Mesodermal cell (in vitro differentiated cells): ENCODE data around the gene OR5A1.
"Not testable (repeated sequence)": the region's sequence is repeated elsewhere in the genome, so short reads cannot be mapped to it uniquely, and the experiment has no call there.

Experiments used
- H3K27ac ChIP-seq: 2 replicates; pipeline ENCODE4 v1.7.0; 2013; ENCODE audit warnings: mild to moderate bottlenecking, low read depth, low read length, moderate library complexity; ENCODE audit not compliant: severe bottlenecking
- H3K36me3 ChIP-seq: 2 replicates; pipeline ENCODE4 v1.7.1; 2013; ENCODE audit warnings: mild to moderate bottlenecking, low read length, moderate library complexity; ENCODE audit not compliant: control insufficient read depth, insufficient read depth
- H3K4me1 ChIP-seq: one replicate; pipeline ENCODE4 v1.7.1; 2013; ENCODE audit warnings: mild to moderate bottlenecking, low read length; ENCODE audit not compliant: insufficient read depth, control insufficient read depth, poor library complexity, severe bottlenecking
- H3K4me3 ChIP-seq: 2 replicates; pipeline ENCODE4 v1.7.0; 2013; ENCODE audit warnings: low read length, control low read depth, mild to moderate bottlenecking; ENCODE audit not compliant: insufficient read depth, poor library complexity, severe bottlenecking; ENCODE audit errors: extremely low read depth
- H3K9me3 ChIP-seq: 2 replicates; pipeline ENCODE4 v1.7.1; 2013; ENCODE audit warnings: mild to moderate bottlenecking, low read length, moderate library complexity; ENCODE audit not compliant: control insufficient read depth
- WGBS, 2 experiments: methylation state at CpG; one replicate each; pipeline ENCODE4 v1.1.5; 2013; ENCODE audit warnings: missing lambda C conversion rate in 2 of 2; ENCODE audit not compliant: insufficient coverage in 2 of 2; 5-methylcytosine and 5-hydroxymethylcytosine counted together

The OR5A1 gene

DNA sequence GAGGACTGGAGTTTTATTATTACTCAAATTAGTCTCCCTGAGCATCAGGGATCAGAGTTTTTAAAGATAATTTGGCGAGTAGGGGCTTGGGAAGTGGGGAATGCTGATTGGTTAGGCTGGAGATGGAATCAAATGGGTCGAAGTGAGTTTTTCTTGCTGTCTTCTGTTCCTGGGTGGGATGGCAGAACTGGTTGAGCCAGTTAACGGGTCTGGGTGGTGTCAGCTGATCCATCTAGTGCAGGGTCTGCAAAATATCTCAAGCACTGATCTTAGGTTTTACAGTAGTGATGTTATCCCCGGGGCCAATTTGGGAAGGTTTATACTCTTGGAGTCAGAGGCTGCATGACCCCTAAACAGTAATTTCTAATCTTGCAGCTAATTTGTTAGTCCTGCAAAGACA is 11.1 kb upstream of the OR5A1 start:
- no peak overlapping the region for H3K4me3 ChIP-seq
- H3K27ac ChIP-seq = no peak overlapping the region
- no peaks in the 10 kb centered on the region for H3K36me3 ChIP-seq
- peaks cover 10% of the 10 kb centered on the region for H3K4me1 ChIP-seq
- H3K9me3 ChIP-seq = no peaks in the 10 kb centered on the region
- 77 to 94% methylated on average over 2 to 3 of the region's 4 CpGs for WGBS, 2 experiments

DNA sequence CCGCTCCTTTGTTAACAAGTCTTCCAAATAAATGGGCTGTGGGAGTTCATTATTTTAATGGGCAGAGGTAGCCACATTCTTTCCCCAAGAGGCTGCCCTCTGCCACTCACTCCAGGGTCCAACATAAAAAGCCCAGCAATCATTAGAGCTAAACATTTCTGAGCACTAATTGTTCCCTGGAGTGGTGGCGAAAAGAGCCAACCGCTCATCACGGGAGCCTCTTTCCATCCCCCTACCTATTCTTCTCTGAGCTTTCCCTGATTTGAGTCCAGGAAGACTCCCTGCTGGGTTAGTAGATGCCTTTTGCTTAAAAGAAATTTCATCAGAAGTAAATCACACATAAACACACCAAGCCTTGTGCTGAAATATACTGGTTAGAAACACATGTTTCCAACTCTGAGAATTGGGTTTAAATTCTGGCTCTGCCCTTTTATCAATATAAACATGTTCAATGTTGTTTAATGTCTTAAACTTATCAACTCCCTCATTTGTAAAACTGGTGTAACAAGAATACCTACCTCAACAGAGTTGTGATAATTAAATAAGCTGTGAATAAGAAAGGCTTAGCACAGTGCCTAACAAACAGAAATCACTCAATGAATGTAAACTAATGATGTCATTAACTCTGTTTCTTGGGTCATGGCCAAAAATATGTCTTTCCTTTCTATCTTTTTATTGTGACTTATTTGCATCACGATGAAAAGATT is 9.8 kb upstream of the OR5A1 start, which contains the start of gene OR5A2:
Gene OR5A2 (minus strand): TSS at position 53 of the 707 bp plus-strand sequence. CDS start 3,460 bp downstream, outside the sequence.
- no peak within 1 kb of the TSS for H3K4me3 ChIP-seq

DNA sequence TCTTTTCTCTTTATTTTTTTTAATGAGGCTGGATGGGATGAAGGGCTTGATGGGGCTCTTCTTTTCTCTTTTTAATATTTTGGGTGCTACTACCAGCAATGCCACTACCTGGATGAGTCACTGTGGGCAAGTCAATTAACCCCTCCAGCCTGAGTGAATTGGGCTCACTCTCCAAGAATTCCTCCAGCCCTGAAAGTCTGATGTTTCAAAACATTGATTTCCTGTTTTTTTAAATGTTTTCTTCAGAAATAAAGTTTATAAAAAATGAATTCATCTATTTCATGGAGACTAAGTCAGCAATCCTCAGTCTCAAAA is 9.2 kb upstream of the OR5A1 start:
- peaks cover 10% of the 10 kb centered on the region for H3K4me1 ChIP-seq
- H3K27ac ChIP-seq = no peak overlapping the region

More for the DNA sequence above, 9.8 kb upstream of the OR5A1 start, which contains the start of gene OR5A2:
- Histone ChIP-seq H3K36me3 (no peaks in the 10 kb centered on the region), H3K4me1 (peaks cover 10% of the 10 kb centered on the region), H3K9me3 (no peaks in the 10 kb centered on the region), H3K27ac (no peak within 1 kb of the TSS)
- 24% methylated on average over 4 of the region's 5 CpGs; no CpG with 5 or more reads in 1 of the 2 experiments for WGBS, 2 experiments

DNA sequence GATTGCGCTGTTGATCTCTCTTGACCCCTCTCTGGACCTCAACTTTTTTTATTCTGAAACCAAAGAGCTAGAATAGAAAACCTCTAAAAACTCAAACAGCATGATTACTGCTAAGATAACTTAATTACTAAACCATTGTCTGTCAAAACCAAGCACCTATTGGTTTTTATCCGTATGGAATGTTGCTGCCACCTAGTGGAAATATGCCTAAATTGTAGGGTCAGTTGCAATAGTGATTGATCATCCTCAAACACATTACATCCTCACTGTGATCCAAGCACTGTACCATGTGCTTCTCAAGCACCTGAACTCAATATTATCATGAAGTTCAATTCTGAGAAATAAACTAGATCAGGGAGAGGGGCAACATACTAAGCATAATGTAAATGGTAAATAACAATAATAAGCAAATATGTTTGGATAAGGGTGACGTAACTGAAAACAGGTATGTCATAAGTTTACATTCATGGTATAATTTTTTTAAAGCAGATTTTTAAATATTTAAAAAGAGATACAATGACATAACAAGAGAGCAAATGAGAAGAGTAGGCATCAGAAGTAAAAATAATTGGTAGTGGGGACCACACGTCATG is 6.2 kb upstream of the OR5A1 start:
- H3K36me3 ChIP-seq = no peaks in the 10 kb centered on the region
- H3K9me3 ChIP-seq = no peaks in the 10 kb centered on the region
- no peak overlapping the region for H3K4me3 ChIP-seq
- H3K27ac ChIP-seq = no peak overlapping the region
- 100% methylated on average over 1 of the region's 4 CpGs for WGBS, 2 experiments
- H3K4me1 ChIP-seq = peaks cover 10% of the 10 kb centered on the region

More for the DNA sequence above, 9.2 kb upstream of the OR5A1 start:
- Histone ChIP-seq H3K36me3 (no peaks in the 10 kb centered on the region), H3K9me3 (no peaks in the 10 kb centered on the region), H3K4me3 (no peak overlapping the region)

DNA sequence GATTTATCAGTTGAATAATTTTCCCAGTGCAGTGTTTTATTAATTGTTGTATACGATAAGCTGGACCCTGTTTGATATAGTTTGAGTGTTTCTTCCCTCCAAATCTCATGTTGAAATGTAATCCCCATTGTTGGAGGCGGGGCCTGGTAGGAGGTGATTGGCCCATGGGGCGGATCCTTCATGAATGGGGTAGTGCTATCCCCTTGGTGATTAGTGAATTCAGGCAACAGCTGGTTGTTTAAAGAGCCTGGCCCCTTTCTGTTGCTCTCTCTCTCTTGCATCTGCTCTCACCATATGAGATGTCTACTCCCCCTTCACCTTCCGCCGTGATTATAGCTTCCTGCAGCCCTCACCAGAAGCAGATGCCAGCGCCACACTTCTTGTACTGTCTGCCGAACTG is 1.5 kb downstream of the OR5A1 start:
- H3K27ac ChIP-seq = no peak overlapping the region
- no peaks in the 10 kb centered on the region for H3K9me3 ChIP-seq
- no peaks in the 10 kb centered on the region for H3K36me3 ChIP-seq
- H3K4me3 ChIP-seq = no peak overlapping the region
- no peaks in the 10 kb centered on the region for H3K4me1 ChIP-seq
- WGBS, 2 experiments = 90 to 95% methylated on average over 3 to 4 of the region's 7 CpGs

DNA sequence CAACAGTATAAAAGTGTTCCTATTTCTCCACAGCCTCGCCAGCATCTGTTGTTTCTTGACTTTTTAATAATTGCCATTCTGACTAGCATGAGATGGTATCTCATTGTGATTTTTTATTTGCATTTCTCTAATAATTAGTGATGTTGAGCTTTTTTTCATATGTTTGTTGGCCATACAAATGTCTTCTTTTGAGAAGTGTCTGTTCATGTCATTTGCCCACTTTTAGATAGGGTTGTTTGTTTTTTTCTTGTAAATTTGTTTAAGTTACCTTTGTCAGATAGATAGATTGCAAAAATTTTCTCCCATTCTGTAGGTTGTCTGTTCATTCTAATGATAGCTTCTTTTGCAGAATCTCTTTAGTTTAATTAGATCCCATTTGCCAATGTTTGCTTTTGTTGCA is 9.4 kb downstream of the OR5A1 start:
- H3K27ac ChIP-seq, H3K36me3 ChIP-seq, H3K4me1 ChIP-seq, H3K9me3 ChIP-seq, H3K4me3 ChIP-seq: not testable (repeated sequence)
- no CpG with 5 or more reads among the region's 1 CpG for WGBS, 2 experiments

DNA sequence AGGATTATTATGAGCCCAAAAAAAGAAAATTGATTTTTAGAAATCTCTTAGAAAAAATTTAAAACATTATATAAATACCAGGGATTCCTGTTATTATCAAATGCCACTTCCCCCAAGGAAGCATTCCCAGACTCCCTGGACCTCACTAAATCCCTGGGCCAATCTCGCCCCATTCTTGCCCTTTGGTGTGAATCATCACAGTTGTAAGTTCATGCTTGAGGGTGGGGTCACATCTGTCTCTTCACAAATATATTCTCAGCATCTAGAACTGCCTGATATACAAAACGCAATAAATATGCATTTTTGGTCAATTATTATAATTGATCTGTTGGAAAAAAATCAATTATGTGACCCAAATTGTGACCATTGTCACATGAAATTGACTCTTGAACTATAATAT is 12.2 kb downstream of the OR5A1 start:
- H3K4me1 ChIP-seq = no peaks in the 10 kb centered on the region
- WGBS, 2 experiments = 40% methylated on average over 1 of the region's 2 CpGs; no CpG with 5 or more reads in 1 of the 2 experiments
- no peak overlapping the region for H3K4me3 ChIP-seq
- no peak overlapping the region for H3K27ac ChIP-seq
- H3K9me3 ChIP-seq = no peaks in the 10 kb centered on the region
- H3K36me3 ChIP-seq = no peaks in the 10 kb centered on the region

DNA sequence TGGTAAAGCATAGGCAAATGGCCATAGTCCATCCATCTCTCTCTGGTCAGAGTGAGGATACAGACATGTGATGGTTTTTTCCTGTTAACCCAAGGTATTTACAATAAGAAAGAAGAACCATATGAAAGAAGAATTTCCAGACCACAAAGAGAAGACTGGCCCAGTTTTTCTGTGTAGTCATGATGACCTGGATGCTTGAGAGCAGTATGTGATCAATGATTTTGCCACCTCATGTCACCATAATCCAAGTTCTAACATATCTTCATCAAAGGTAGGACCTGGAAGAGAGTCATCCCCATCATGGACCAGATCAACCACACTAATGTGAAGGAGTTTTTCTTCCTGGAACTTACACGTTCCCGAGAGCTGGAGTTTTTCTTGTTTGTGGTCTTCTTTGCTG is 20.4 kb downstream of the OR5A1 start, which contains the start of gene OR4D6:
Gene OR4D6 (plus strand): TSS at position 301 of the 400 bp plus-strand sequence. CDS start 0 bp downstream, at position 301.
- H3K36me3 ChIP-seq = no peaks in the 10 kb centered on the region
- H3K9me3 ChIP-seq = no peaks in the 10 kb centered on the region
- H3K4me1 ChIP-seq = no peaks in the 10 kb centered on the region
- H3K4me3 ChIP-seq = no peak within 1 kb of the TSS
- H3K27ac ChIP-seq = no peak within 1 kb of the TSS
- WGBS, 2 experiments = no CpG with 5 or more reads among the region's 2 CpGs

DNA sequence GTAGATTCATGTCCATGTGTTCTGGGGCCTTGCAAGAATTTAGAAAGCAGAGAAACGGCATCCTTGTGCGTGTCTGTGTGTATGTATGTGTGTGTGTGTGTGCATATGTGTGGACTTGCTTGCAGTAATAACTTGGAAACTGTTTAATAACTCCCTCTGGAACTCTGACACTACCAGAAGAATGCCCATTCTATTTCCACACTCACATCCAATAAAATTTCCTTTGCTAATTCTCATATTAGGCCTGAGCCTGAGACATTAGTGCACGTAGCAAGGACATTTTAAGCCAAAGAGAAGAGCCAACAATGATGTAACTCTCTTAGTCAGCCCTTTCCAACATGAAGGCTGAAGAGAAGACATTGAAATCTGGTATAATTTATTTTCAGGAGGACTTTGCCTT is 23.6 kb downstream of the OR5A1 start:
- WGBS, 2 experiments = 100% methylated on average over 1 of the region's 3 CpGs; no CpG with 5 or more reads in 1 of the 2 experiments
- H3K9me3 ChIP-seq = no peaks in the 10 kb centered on the region
- H3K4me1 ChIP-seq = no peaks in the 10 kb centered on the region
- no peak overlapping the region for H3K27ac ChIP-seq
- H3K4me3 ChIP-seq = no peak overlapping the region
- no peaks in the 10 kb centered on the region for H3K36me3 ChIP-seq

DNA sequence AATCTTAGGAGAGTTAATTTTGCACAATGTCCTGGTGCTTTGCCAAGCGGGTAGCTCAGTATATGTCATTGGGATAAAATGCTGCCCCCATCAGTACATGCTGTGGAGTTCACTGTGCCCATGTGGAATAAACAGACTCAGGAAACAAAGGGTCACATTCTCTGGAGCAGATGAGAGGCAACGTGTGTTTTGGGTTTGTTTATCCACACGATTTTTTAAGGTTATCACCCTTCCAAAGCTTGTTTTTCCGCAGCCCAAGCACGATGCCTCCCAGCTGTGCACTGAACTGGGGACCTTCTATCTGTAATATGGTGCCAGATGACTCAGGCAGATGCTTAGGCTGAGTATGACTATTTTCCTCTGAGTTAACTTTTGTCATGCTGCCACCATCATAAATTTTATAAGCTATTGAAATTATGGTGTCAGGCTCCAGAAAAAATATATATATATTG is 26.9 kb downstream of the OR5A1 start:
- Histone ChIP-seq H3K36me3 (no peaks in the 10 kb centered on the region), H3K9me3 (no peaks in the 10 kb centered on the region), H3K4me1 (no peaks in the 10 kb centered on the region), H3K4me3 (no peak overlapping the region), H3K27ac (no peak overlapping the region)
- 73 to 83% methylated on average over 5 of the region's 5 CpGs for WGBS, 2 experiments

DNA sequence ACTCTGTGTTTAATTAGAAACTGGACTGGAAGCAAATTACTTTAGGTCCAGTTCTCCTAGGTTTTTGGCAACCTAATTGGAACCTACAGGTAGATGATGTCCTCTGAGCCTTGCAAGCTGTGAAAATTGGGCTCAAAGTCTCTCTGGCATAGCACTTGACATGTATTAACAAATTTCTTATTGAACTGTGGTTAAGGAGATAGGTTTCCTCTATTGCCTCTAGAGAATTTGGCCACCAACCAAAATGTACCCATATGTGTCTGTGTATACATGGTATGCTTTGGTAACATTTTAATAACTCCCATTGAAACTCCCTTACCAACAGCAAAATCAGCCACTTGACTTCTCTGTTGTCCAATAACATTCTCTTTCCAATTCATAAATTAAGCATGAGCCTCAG is 36.7 kb downstream of the OR5A1 start, which contains the start of gene OR4D10:
Gene OR4D10 (plus strand): TSS at position 301 of the 400 bp plus-strand sequence. CDS start 4,115 bp downstream, outside the sequence.
- Histone ChIP-seq H3K9me3 (no peaks in the 10 kb centered on the region), H3K27ac (no peak within 1 kb of the TSS), H3K4me1 (no peaks in the 10 kb centered on the region), H3K4me3 (no peak within 1 kb of the TSS), H3K36me3 (no peaks in the 10 kb centered on the region)
